Measurements from ENCODE around the gene RUNX2. TPM values are rescaled to one million over a fixed set of nuclear protein-coding genes. Genes with fewer than 3 reads are reported as not detected.
"Not testable (repeated sequence)": the region's sequence is repeated elsewhere in the genome, so short reads cannot be mapped to it uniquely, and the experiment has no call there.

Gene RUNX2
- polyA plus RNA-seq, 1 donor, result 1.1 TPM

- DNase-seq, result no peak
Measured at GRCh38 chr6:45462190-45463134, 134.3 kb downstream of the RUNX2 start.

DNA sequence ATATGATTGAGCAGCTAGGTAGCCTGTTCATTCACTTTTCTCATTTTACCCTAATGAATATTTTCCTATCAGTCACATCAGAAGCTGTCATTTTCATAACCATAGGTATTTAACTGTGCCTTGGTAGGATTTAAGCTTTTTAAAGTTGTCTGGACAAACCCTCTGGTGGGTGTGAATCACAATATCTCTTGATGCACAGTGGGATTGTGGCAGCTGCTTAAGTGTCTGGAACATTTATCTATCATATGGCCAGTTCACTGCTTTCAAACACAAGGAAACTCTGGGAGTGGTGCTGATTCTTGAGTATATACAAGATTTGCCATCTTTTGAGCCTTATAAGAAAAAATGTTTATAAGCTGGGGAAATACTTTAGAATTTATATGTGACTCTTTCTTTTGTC lies 136.6 kb downstream of the RUNX2 start:
- DNase-seq, result no peak

DNA sequence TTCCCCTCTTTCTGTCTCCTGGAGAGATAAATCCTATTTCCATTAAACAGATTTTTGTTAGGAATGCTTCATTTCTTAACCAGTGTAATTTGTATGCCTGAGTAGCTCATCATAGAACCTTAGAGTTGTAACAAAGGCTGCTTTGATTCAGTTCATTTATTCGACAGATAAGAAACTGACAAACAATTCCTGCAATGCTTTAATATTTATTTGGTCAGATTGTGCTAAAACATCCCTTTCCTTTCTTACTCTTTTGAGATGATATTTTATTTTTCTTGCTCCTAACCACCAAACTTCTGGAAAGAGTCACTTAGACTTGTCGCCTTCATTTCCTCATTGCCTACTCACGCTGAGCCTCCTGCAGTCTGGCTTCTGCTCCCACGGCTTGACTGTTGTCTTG lies 138.6 kb downstream of the RUNX2 start:
- no peak for DNase-seq

DNA sequence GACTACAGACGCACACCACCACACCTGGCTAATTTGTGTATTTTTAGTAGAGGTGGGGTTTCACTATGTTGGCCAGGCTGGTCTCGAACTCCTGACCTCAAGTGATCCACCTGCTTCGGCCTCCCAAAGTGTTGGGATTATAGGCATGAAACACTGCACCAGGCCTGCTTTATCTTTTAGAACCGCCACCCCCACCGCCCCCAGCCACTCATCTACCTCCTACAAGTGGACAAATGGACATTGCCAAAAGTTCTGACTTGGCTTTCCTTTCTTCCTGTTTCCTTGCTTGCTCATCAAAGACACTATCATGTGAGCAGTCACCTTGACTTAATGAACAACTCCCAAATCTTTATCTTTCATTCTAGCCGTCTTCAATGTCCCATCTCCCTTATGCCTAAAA lies 139.3 kb downstream of the RUNX2 start:
- not testable (repeated sequence) for DNase-seq

DNA sequence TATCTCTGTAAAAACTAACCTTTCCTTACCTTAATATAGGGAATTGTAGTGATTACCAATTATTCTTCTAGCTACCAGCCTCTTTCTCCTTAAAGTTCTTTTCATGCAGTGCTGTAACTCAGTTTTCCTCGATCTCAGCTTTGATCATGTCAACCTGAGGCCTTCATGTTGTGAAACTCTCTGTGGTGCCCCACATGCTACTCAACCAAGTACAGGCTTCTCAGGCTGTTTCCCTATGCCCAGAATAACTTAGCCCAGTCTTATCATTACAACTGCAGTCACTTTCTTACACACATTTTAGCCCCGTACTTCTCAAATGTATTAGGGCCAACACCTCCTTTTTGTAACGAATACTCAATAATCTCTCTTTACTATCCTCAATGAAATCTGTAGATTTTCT lies 139.7 kb downstream of the RUNX2 start:
- no peak for DNase-seq

- DNase-seq, result no peak
Measured at GRCh38 chr6:45469663-45470062, 141.5 kb downstream of the RUNX2 start.

DNA sequence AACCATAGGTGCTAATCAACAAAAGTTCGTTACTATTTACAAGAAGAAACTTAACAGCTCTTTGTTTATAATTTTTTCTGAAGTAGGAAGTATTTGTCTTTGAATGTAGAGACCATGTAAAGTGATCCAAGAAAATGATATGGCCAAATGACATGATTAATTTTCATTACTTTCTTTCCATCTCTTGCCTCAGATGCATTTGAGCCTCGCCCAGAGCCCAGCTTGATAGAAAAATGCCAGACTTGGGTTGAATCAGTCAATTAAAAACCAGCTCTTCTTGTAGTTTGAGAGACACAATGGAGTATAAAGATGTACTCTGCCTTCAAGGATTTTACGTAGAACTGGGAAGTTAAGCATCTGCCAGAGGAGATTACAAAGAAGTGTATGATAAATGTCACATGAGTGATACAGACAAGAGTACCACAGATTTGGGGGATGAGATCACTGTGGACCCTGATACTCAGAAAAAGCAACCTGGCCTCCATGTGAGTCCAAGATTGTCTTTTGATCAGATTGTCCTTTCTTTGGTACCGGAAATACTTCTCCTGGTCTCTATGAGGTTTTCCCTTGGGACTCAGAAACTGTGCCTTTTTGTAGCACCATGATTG lies 142.1 kb downstream of the RUNX2 start:
- DNase-seq, result no peak

GRCh38 chr6:45472382-45472781 lies 144.3 kb downstream of the RUNX2 start:
- no peak for DNase-seq

GRCh38 chr6:45473121-45473993 lies 145.2 kb downstream of the RUNX2 start:
- DNase-seq, result no peak

GRCh38 chr6:45474376-45474775 lies 146.2 kb downstream of the RUNX2 start:
- no peak for DNase-seq

DNA sequence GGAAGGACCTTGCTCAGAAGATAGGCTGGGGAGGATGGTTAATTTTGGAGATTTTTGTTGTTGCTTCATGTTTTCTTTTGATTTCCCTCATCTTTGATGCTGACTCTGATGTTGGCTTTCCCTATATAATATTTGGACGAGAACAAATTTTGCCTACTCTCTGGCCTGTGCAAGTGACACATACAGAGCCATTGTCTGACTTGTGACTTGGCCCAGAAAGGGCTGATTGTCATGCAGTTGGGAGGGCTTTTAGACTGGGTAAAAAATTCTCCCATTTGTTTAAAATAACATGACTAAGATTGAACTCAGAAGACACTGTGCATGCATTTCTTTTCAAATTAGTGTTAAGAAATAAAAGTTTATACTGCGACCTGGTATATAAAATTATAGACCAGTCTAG lies 148.2 kb downstream of the RUNX2 start:
- DNase-seq, result no peak

DNA sequence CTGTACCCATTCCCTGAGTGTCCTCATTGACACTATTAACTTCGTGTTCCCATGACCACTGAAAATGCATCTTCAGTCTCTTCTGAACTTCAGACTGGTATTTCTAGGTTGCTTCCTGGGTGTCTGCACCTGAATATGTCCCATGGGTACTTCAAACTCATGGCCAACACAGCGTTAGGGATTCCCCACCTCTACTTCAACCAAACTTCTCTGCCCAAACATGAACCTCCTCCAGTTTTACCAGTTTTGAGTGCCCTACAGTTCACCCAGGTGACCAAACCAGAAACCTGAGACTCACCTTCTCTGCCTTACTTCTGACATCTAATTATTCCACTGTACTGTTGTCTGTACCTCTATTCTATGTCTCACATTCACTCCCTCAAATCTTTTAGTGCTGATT lies 149.1 kb downstream of the RUNX2 start:
- DNase-seq, result no peak

DNA sequence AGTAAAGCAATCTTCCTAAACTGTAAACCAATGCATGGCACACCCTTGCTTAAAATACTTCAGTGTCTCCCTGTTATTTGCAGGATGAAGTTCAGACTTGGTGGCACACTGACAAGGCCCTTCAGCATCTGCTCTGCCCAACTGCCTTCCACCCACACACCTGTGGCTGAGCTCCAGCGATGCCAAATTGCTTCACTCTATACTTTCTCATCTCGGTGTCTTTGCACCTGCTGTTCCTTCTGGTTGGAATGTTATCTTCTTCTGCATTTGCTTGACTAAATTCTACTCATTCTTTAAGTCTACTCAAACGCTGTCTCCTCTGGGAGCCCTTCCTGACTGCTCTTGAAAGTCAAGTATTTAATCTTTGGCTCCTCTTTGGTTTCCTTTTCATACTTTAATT lies 149.7 kb downstream of the RUNX2 start:
- DNase-seq, result no peak

DNA sequence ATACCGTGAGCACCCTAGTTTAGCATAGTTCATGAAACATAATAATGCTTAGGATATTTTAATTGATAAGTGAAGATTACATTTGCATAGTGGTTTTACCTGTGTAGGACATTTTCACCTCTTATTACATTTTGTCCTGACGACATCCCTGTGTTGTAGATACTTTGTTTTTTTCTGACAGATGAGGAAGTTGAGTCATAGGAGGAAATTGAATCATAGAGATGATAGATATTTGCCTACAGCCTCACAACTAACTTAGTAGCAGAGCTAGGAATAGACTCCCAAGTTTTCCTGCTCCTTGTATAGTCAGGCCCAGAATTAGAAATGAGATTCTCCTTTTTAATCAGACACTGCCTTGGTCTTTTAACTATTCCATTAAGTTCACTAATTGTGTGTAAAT lies 150.1 kb downstream of the RUNX2 start:
- no peak for DNase-seq

GRCh38 chr6:45479834-45480751 lies 152.0 kb downstream of the RUNX2 start:
- DNase-seq, result no peak

DNA sequence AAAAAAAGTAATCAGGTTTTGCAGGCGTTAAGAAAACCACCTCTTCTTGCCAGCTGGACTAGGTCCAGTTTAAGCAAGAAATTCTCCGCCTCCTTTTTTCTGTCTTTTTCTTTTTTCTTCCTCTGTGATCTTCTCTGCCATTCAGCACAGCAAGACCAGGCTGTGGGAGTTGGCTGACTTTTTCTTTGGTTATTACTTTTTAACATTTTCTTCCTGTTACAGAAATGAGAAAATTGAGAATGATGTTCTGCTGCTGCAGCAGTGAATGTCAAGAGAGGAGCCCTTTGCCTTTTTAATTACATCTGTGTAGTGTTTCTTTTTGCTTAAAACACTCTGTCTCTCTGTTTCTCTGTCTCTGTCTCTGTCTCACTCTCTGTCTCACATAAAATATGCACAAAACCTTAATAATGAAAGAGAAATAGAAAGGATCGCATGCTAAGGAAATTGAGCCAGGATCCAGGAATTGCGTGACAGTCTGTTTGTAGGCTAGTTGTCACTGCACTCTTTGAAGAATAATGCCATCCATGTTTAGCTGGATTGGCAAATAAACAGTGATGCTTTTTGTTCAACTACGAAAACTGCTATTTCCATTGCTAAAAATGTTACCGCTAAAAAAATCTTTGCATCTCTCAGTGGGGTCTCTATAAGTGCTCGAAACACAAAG lies 152.8 kb downstream of the RUNX2 start:
- DNase-seq, result no peak

DNA sequence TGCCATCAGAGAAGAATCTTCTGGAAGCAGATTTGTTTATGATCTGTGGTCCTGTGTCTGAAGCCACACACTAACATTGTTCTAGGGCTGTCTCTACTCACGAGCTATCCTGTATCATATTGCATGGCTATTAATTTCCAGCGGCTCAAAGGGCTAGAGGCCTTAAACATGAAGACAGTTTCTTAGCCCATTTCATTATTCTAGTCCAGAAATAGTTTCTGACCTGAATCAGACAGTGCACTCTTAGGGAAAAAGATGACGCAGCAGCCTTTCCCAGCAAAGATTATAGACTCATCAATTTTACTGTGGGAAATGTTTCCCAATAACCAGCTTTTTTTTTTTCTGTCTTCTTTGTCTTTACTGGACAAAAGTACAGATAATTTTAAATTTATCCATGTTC lies 154.9 kb downstream of the RUNX2 start:
- DNase-seq, result no peak

GRCh38 chr6:45483501-45483900 lies 155.4 kb downstream of the RUNX2 start:
- DNase-seq, result no peak

GRCh38 chr6:45486736-45487135 lies 158.6 kb downstream of the RUNX2 start:
- DNase-seq, result no peak

DNA sequence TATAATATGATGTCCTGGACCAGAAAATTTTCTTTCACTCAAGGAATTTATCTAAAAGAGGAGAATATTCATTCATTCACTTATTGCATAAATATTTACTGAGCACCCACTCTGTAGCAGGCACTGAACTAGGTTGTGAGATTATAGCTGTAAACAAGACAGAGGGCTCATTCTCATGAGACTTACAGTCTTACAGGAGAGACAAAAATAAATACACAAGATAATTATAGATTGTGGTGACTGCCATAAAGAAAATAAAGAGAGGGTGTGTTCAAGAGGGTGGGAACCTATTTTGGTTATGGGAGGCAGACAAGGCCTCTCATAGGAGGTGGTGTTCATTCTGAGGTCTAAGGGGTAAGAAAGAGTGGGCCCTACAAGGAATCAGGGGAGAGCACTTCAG lies 159.5 kb downstream of the RUNX2 start:
- DNase-seq, result no peak

DNA sequence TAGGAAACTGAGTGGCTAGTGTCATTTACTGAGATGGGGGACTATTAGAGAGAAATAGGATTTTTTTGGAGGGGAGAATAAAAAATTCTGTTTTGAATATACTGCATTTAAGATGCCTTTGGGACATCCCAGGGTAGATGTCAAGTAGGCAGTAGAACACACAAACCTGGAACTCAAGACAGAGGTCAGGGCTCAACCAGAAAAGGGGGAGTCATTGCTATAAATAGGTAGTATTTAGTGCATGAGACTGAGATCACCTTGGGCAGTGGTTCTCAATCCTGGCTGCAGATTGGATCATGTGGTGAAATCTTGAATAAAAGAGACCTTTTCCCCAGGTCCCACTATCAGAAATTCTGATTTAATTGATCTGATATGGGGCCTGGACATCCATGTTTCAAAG lies 160.1 kb downstream of the RUNX2 start:
- no peak for DNase-seq

Data from hindlimb muscle (tissue), 1 donor.